SJSA1 (cell line): ENCODE data around the gene MLPH. TPM values are rescaled to one million over a fixed set of nuclear protein-coding genes. Genes with fewer than 3 reads are reported as not detected.

Source experiments
- DNase-seq, 2 experiments: peaks; one replicate each; pipeline ENCODE4 v3.0.0-alpha.2; 2015 to 2020; ENCODE audit warnings: low spot score in 2 of 2, low read depth in 1 of 2
- H3K27ac ChIP-seq: fragments of 250-450 bp; sonication (Bioruptor Pico); 2 replicates; pipeline ENCODE4 v1.5.1; 2020; ENCODE audit warnings: mild to moderate bottlenecking, moderate library complexity
- H3K27me3 ChIP-seq: fragments of 250-450 bp; sonication (Bioruptor Pico); replicated peaks from 2 replicates; pipeline ENCODE4 v1.5.1; 2020; ENCODE audit warnings: mild to moderate bottlenecking, moderate library complexity
- H3K36me3 ChIP-seq: fragments of 250-450 bp; sonication (Bioruptor Pico); 2 replicates; pipeline ENCODE4 v1.5.1; 2020; ENCODE audit warnings: mild to moderate bottlenecking
- H3K4me1 ChIP-seq: fragments of 250-450 bp; sonication (Bioruptor Pico); replicated peaks from 2 replicates; pipeline ENCODE4 v1.6.1; 2021; ENCODE audit warnings: mild to moderate bottlenecking
- H3K4me3 ChIP-seq: fragments of 250-450 bp; sonication (Bioruptor Pico); 2 replicates; pipeline ENCODE4 v1.5.1; 2020; ENCODE audit warnings: mild to moderate bottlenecking
- H3K9me3 ChIP-seq: fragments of 250-450 bp; sonication (Bioruptor Pico); replicated peaks from 2 replicates; pipeline ENCODE4 v1.5.1; 2020; ENCODE audit warnings: mild to moderate bottlenecking
- total RNA-seq: library from RNA; depleted of rRNA; stranded (reverse); fragments of >200 nt; shearing (Covaris generic); gene quantifications from 2 replicates; pipeline ENCODE4 v1.2.3, GENCODE V29; 2014

MLPH gene
- total RNA-seq, 1 experiment from 2014 or later, result 0.50 TPM

GRCh38 chr2:237533668-237534161, 46.7 kb downstream of the MLPH start:
- no peak for DNase-seq
- Histone ChIP-seq H3K36me3 (no peaks in the 10 kb centered on the region), H3K9me3 (no peaks in the 10 kb centered on the region), H3K27ac (no peak overlapping the region), H3K4me3 (no peak overlapping the region), H3K4me1 (no peaks in the 10 kb centered on the region), H3K27me3 (no peaks in the 10 kb centered on the region)

GRCh38 chr2:237534380-237534779, 47.3 kb downstream of the MLPH start:
- no peak overlapping the region for H3K27ac ChIP-seq
- no peak for DNase-seq
- H3K4me1 ChIP-seq, result no peaks in the 10 kb centered on the region
- H3K4me3 ChIP-seq, result no peak overlapping the region
- H3K27me3 ChIP-seq, result no peaks in the 10 kb centered on the region
- H3K9me3 ChIP-seq, result no peaks in the 10 kb centered on the region
- H3K36me3 ChIP-seq, result no peaks in the 10 kb centered on the region

GRCh38 chr2:237535385-237536082, 48.5 kb downstream of the MLPH start:
- Histone ChIP-seq H3K4me1 (no peaks in the 10 kb centered on the region), H3K36me3 (no peaks in the 10 kb centered on the region), H3K4me3 (no peak overlapping the region), H3K27me3 (no peaks in the 10 kb centered on the region), H3K9me3 (no peaks in the 10 kb centered on the region), H3K27ac (no peak overlapping the region)
- no peak for DNase-seq

- DNase-seq, result no peak
- Histone ChIP-seq H3K36me3 (no peaks in the 10 kb centered on the region), H3K4me1 (no peaks in the 10 kb centered on the region; the same call in 1 of the 2 replicates)
Measured at GRCh38 chr2:237536083-237536415, 49.0 kb downstream of the MLPH start.

GRCh38 chr2:237536617-237537016, 49.6 kb downstream of the MLPH start:
- Histone ChIP-seq H3K4me3 (no peak overlapping the region), H3K9me3 (no peaks in the 10 kb centered on the region), H3K4me1 (no peaks in the 10 kb centered on the region; the same call in 1 of the 2 replicates), H3K36me3 (no peaks in the 10 kb centered on the region), H3K27ac (no peak overlapping the region), H3K27me3 (no peaks in the 10 kb centered on the region)
- DNase-seq, result no peak

More at GRCh38 chr2:237536083-237536415, 49.0 kb downstream of the MLPH start:
- Histone ChIP-seq H3K27me3 (no peaks in the 10 kb centered on the region), H3K4me3 (no peak overlapping the region), H3K27ac (no peak overlapping the region), H3K9me3 (no peaks in the 10 kb centered on the region)

GRCh38 chr2:237538001-237538720, 51.1 kb downstream of the MLPH start:
- no peak for DNase-seq
- Histone ChIP-seq H3K4me1 (no peaks in the 10 kb centered on the region; the same call in 1 of the 2 replicates), H3K9me3 (no peaks in the 10 kb centered on the region), H3K4me3 (no peak overlapping the region), H3K27ac (no peak overlapping the region), H3K27me3 (no peaks in the 10 kb centered on the region), H3K36me3 (no peaks in the 10 kb centered on the region)

GRCh38 chr2:237538901-237539300, 51.9 kb downstream of the MLPH start:
- no peaks in the 10 kb centered on the region for H3K27me3 ChIP-seq
- no peaks in the 10 kb centered on the region for H3K9me3 ChIP-seq
- no peak for DNase-seq
- H3K4me3 ChIP-seq, result no peak overlapping the region
- no peak overlapping the region for H3K27ac ChIP-seq
- H3K36me3 ChIP-seq, result no peaks in the 10 kb centered on the region
- no peaks in the 10 kb centered on the region; the same call in 1 of the 2 replicates for H3K4me1 ChIP-seq

- no peaks in the 10 kb centered on the region; the same call in 1 of the 2 replicates for H3K4me1 ChIP-seq
- H3K36me3 ChIP-seq, result no peaks in the 10 kb centered on the region
- no peaks in the 10 kb centered on the region for H3K9me3 ChIP-seq
- H3K27me3 ChIP-seq, result no peaks in the 10 kb centered on the region
- H3K27ac ChIP-seq, result no peak overlapping the region
- H3K4me3 ChIP-seq, result no peak overlapping the region
- DNase-seq, result no peak
Measured at GRCh38 chr2:237539681-237540080, 52.6 kb downstream of the MLPH start.

- no peak for DNase-seq
- H3K4me3 ChIP-seq, result no peak overlapping the region
- no peaks in the 10 kb centered on the region for H3K9me3 ChIP-seq
- H3K27me3 ChIP-seq, result no peaks in the 10 kb centered on the region
- H3K36me3 ChIP-seq, result no peaks in the 10 kb centered on the region
- H3K27ac ChIP-seq, result no peak overlapping the region
- no peaks in the 10 kb centered on the region; the same call in 1 of the 2 replicates for H3K4me1 ChIP-seq
Measured at GRCh38 chr2:237540223-237540775, 53.2 kb downstream of the MLPH start.

- DNase-seq, result no peak
- no peaks in the 10 kb centered on the region for H3K27me3 ChIP-seq
- no peaks in the 10 kb centered on the region for H3K9me3 ChIP-seq
- no peaks in the 10 kb centered on the region; the same call in 1 of the 2 replicates for H3K4me1 ChIP-seq
- no peak overlapping the region for H3K27ac ChIP-seq
- no peak overlapping the region for H3K4me3 ChIP-seq
- H3K36me3 ChIP-seq, result no peaks in the 10 kb centered on the region
Measured at GRCh38 chr2:237540823-237541222, 53.8 kb downstream of the MLPH start.

GRCh38 chr2:237541243-237541642, 54.2 kb downstream of the MLPH start:
- no peak for DNase-seq
- Histone ChIP-seq H3K4me1 (no peaks in the 10 kb centered on the region; the same call in 1 of the 2 replicates), H3K27ac (no peak overlapping the region), H3K27me3 (no peaks in the 10 kb centered on the region), H3K9me3 (no peaks in the 10 kb centered on the region), H3K36me3 (no peaks in the 10 kb centered on the region), H3K4me3 (no peak overlapping the region)

- no peaks in the 10 kb centered on the region for H3K36me3 ChIP-seq
- no peaks in the 10 kb centered on the region; the same call in 1 of the 2 replicates for H3K4me1 ChIP-seq
- H3K9me3 ChIP-seq, result no peaks in the 10 kb centered on the region
- DNase-seq, result no peak
- H3K27me3 ChIP-seq, result no peaks in the 10 kb centered on the region
- no peak overlapping the region for H3K27ac ChIP-seq
- H3K4me3 ChIP-seq, result no peak overlapping the region
Measured at GRCh38 chr2:237542001-237542704, 55.1 kb downstream of the MLPH start.

GRCh38 chr2:237546040-237546875, 59.2 kb downstream of the MLPH start:
- Histone ChIP-seq H3K4me3 (no peak overlapping the region), H3K4me1 (0 out of 2 replicates have a peak, but pooled peaks cover 4% of the 10 kb centered on the region), H3K27ac (no peak overlapping the region), H3K36me3 (no peaks in the 10 kb centered on the region), H3K27me3 (no peaks in the 10 kb centered on the region), H3K9me3 (no peaks in the 10 kb centered on the region)
- DNase-seq, result no peak
